OCI-M2 (cell line): ENCODE data around the gene MOB2.

ENCODE experiments used
- DNase-seq: peaks from one replicate; lab custom pipeline; 2025; ENCODE audit not compliant: unreplicated experiment; lab: John Stamatoyannopoulos, UW

Gene MOB2

GRCh38 chr11:1422481-1422880 lies 64.1 kb downstream of the MOB2 start:
- no peak for DNase-seq

- DNase-seq, result no peak
Observed at GRCh38 chr11:1421291-1421690, 65.3 kb downstream of the MOB2 start.

GRCh38 chr11:1419811-1420210 lies 66.8 kb downstream of the MOB2 start:
- no peak for DNase-seq
